GM12878 (cell line): ENCODE results near the gene CHRNG. TPM values are rescaled to one million over a fixed set of nuclear protein-coding genes. Genes with fewer than 3 reads are reported as not detected.
"Not testable (repeated sequence)": the region's sequence is repeated elsewhere in the genome, so short reads cannot be mapped to it uniquely, and the experiment has no call there.

ENCODE experiments used
- ATAC-seq: fragments of 200-7000 bp; cut with Tn5 transposase; 3 replicates; pipeline ENCODE4 v1.9.1; 2020; ENCODE audit warnings: mild to moderate bottlenecking, moderate library complexity
- BruUV-seq: library from RNA; stranded (reverse); fragments of 400-500 nt; replicated peaks from 2 replicates; lab custom pipeline; 2021; lab: Mats Ljungman, UMichigan
- CTCF ChIA-PET: fragments of 300-600 bp; sonication (Branson Sonifier 250); formaldehyde crosslinking; extraction: SDS; loops from one replicate; lab custom pipeline; 2021; ENCODE audit warnings: inconsistent platforms; lab: Yijun Ruan, JAX
- POLR2A ChIA-PET: fragments of 350-600 bp; formaldehyde crosslinking; extraction: SDS; loops from one replicate; lab custom pipeline; 2021; ENCODE audit warnings: inconsistent platforms; lab: Charles Lee
- RAD21 ChIA-PET: fragments of 300-600 bp; sonication (Branson Sonifier 250); formaldehyde crosslinking; loops from one replicate; lab custom pipeline; 2023; ENCODE audit warnings: antibody characterized with exemption; ENCODE audit not compliant: unreplicated experiment; lab: Charles Lee
- SMC1A ChIA-PET: fragments of 300-600 bp; sonication (Branson Sonifier 250); formaldehyde crosslinking; loops from one replicate; lab custom pipeline; 2023; ENCODE audit not compliant: unreplicated experiment, uncharacterized antibody; lab: Charles Lee
- DNase-seq: peaks from one replicate; pipeline ENCODE4 v3.0.0-alpha.2; 2011; ENCODE audit warnings: low read depth, low spot score
- FAIRE-seq: peaks from 3 replicates; lab custom pipeline; 2011; peaks lifted over from hg19 to GRCh38; lab: Jason Lieb, UNC
- H2AFZ ChIP-seq: 2 replicates; pipeline ENCODE4 v1.6.0; 2011; ENCODE audit warnings: low read depth, low read length, control low read depth; ENCODE audit not compliant: control insufficient read depth
- H3K27ac ChIP-seq: 2 replicates; pipeline ENCODE4 v1.5.1; 2011; ENCODE audit warnings: control low read depth; ENCODE audit not compliant: control insufficient read depth, insufficient read depth
- H3K27me3 ChIP-seq, 2 experiments: replicated peaks in 1 of 2; 2 replicates each; pipeline versions ENCODE4 v1.6.0 to v1.6.1; 2011; ENCODE audit warnings: low read length in 1 of 2; ENCODE audit not compliant: control insufficient read depth in 2 of 2, insufficient read depth in 2 of 2
- H3K36me3 ChIP-seq, 2 experiments: 2 replicates each; pipeline ENCODE4 v1.5.1; 2011; ENCODE audit warnings: low read length in 1 of 2; ENCODE audit not compliant: control insufficient read depth in 2 of 2, insufficient read depth in 2 of 2
- H3K4me1 ChIP-seq: 2 replicates; pipeline ENCODE4 v1.6.1; 2011; ENCODE audit warnings: mild to moderate bottlenecking, low read length, moderate library complexity, mixed read lengths; ENCODE audit not compliant: control insufficient read depth, insufficient read depth
- H3K4me2 ChIP-seq: 2 replicates; pipeline ENCODE4 v1.6.0; 2011; ENCODE audit warnings: control low read depth; ENCODE audit not compliant: control insufficient read depth, insufficient read depth
- H3K4me3 ChIP-seq: fragments of 200-600 bp; sonication (generic); 2 replicates; pipeline ENCODE4 v1.5.1; 2016
- H3K79me2 ChIP-seq: 2 replicates; pipeline ENCODE4 v1.6.0; 2011; ENCODE audit warnings: low read length; ENCODE audit not compliant: control insufficient read depth, insufficient read depth
- H3K9ac ChIP-seq: 2 replicates; pipeline ENCODE4 v1.8.0; 2011; ENCODE audit warnings: low read length, control low read depth, mixed read lengths; ENCODE audit not compliant: control insufficient read depth, insufficient read depth
- H3K9me3 ChIP-seq: replicated peaks from 3 replicates; pipeline ENCODE4 v1.5.1; 2011; ENCODE audit warnings: mild to moderate bottlenecking, low read length; ENCODE audit not compliant: control insufficient read depth, insufficient read depth
- H4K20me1 ChIP-seq: 2 replicates; pipeline ENCODE4 v1.6.0; 2011; ENCODE audit not compliant: control insufficient read depth, insufficient read depth
- CBX5 ChIP-seq: sonication (generic); IDR thresholded peaks from 2 replicates; pipeline ENCODE4 v1.6.1; 2016; ENCODE audit warnings: low read depth, moderate library complexity, mild to moderate bottlenecking, inconsistent platforms
- EP300 ChIP-seq, 2 experiments: fragments of 150-350 bp in 1 of 2; IDR thresholded peaks; 2 replicates each; pipeline ENCODE4 v1.6.1; 2011 to 2012; ENCODE audit warnings: low read depth in 2 of 2, low read length in 2 of 2, borderline replicate concordance in 1 of 2, improper control_type of control experiment in 1 of 2, inconsistent platforms in 1 of 2; ENCODE audit not compliant: control insufficient read depth in 1 of 2
- IRF4 ChIP-seq: IDR thresholded peaks from 2 replicates; pipeline ENCODE4 v1.6.1; 2011; ENCODE audit warnings: low read depth, low read length
- MTA2 ChIP-seq: fragments of 450-650 bp; IDR thresholded peaks from 2 replicates; pipeline ENCODE4 v1.6.1; 2016; ENCODE audit warnings: low read depth, mild to moderate bottlenecking, moderate library complexity
- MYC ChIP-seq: IDR thresholded peaks from 2 replicates; pipeline ENCODE4 v1.6.1; 2011; ENCODE audit warnings: mild to moderate bottlenecking, low read length, moderate library complexity, inconsistent platforms; ENCODE audit not compliant: insufficient read depth, insufficient replicate concordance, insufficient read length, severe bottlenecking
- POLR2A ChIP-seq: IDR thresholded peaks from 2 replicates; pipeline ENCODE4 v1.6.1; 2011; ENCODE audit warnings: low read depth, mild to moderate bottlenecking, low read length
- RB1 ChIP-seq: fragments of 450-650 bp; formaldehyde crosslinking; IDR thresholded peaks from 2 replicates; pipeline ENCODE4 v1.6.1; 2017; ENCODE audit warnings: mild to moderate bottlenecking, borderline replicate concordance
- RCOR1 ChIP-seq: conservative IDR thresholded peaks from 2 replicates; pipeline ENCODE4 v1.6.1; 2012; ENCODE audit warnings: low read depth, low read length, improper control_type of control experiment
- SP1 ChIP-seq: IDR thresholded peaks from one replicate; pipeline ENCODE4 v1.6.1; 2011; ENCODE audit warnings: low read depth, low read length
- SRF ChIP-seq, 2 experiments: IDR thresholded peaks; 2 replicates each; pipeline ENCODE4 v1.6.1; 2011; ENCODE audit warnings: low read depth in 2 of 2, low read length in 2 of 2, mild to moderate bottlenecking in 1 of 2, moderate library complexity in 1 of 2
- STAT1 ChIP-seq: fragments of 450-650 bp; conservative IDR thresholded peaks from 2 replicates; pipeline ENCODE4 v1.6.1; 2014; ENCODE audit warnings: antibody characterized with exemption, mild to moderate bottlenecking
- SUPT20H ChIP-seq: IDR thresholded peaks from 2 replicates; pipeline ENCODE4 v1.6.1; 2011; ENCODE audit warnings: low read depth, mild to moderate bottlenecking, low read length, moderate library complexity, borderline replicate concordance; ENCODE audit not compliant: control insufficient read depth
- TAF1 ChIP-seq: IDR thresholded peaks from 2 replicates; pipeline ENCODE4 v1.6.1; 2011; ENCODE audit warnings: mild to moderate bottlenecking, low read depth, low read length, borderline replicate concordance
- USF1 ChIP-seq: IDR thresholded peaks from 2 replicates; pipeline ENCODE4 v1.6.1; 2011; ENCODE audit warnings: borderline replicate concordance, low read depth, mild to moderate bottlenecking, moderate library complexity, mixed read lengths, low read length; ENCODE audit not compliant: insufficient read depth; ENCODE audit errors: extremely low read length
- USF2 ChIP-seq: IDR thresholded peaks from 2 replicates; pipeline ENCODE4 v1.6.1; 2011; ENCODE audit warnings: low read depth, low read length, improper control_type of control experiment, borderline replicate concordance
- ZNF274 ChIP-seq: IDR thresholded peaks from one replicate; pipeline ENCODE4 v1.8.0; 2011; ENCODE audit not compliant: insufficient read length, insufficient read depth
- WGBS: methylation state at CpG from one replicate; pipeline ENCODE4 v1.1.6; 2016; ENCODE audit warnings: low lambda C conversion rate; ENCODE audit not compliant: insufficient replicate concordance, insufficient coverage; ENCODE audit errors: missing lambda C conversion rate; 5-methylcytosine and 5-hydroxymethylcytosine counted together
- in situ Hi-C: fragments of 300-500 bp; cut with MboI; formaldehyde crosslinking; loops from 9 replicates; pipeline ENCODE4 v1.14.3; 2018; ENCODE audit warnings: mixed read lengths
- intact Hi-C: fragments of 100-400 bp; cut with micrococcal nuclease; formaldehyde crosslinking; loops from one replicate; pipeline ENCODE4 v1.14.2; 2022; ENCODE audit not compliant: unreplicated experiment
- polyA plus RNA-seq, 11 experiments: library from polyadenylated mRNA; depleted of rRNA in 4 of 11; unstranded in 6 of 11; stranded (reverse) in 5 of 11; fragments of >200 nt; fragmentation: Nextera tagmentation in 4 of 11; fragmentation: Illumina TruSeq in 1 of 11; extraction: Ambion mirVana in 4 of 11; extraction: Trizol in 1 of 11; gene quantifications; 1 replicate in 1 of 11; 2 replicates in 10 of 11; pipeline versions ENCODE4 v1.2.1 to v1.2.3, GENCODE V29; 2011 to 2016; ENCODE audit warnings: inconsistent platforms in 2 of 11, missing spikeins in 2 of 11, low read depth in 1 of 11
- total RNA-seq, 4 experiments: library from RNA; depleted of rRNA in 3 of 4; stranded (reverse); fragments of >200 nt in 3 of 4; fragmentation: Illumina TruSeq in 1 of 4; extraction: Trizol in 1 of 4; gene quantifications; 2 replicates each; pipeline versions ENCODE4 v1.2.1 to v1.2.3, GENCODE V29; 2013 to 2021

Gene CHRNG
- total and polyA plus RNA-seq, 10 of the 15 experiments (the other 5 are each of a cell fraction or from before 2014, with no cell fraction given) = 0.17 TPM; not detected in 9

- H3K79me2 ChIP-seq, H4K20me1 ChIP-seq, H3K4me1 ChIP-seq, POLR2A ChIA-PET, RAD21 ChIA-PET, H3K27me3 ChIP-seq, H3K36me3 ChIP-seq, BruUV-seq, FAIRE-seq, intact Hi-C loops, H2AFZ ChIP-seq, in situ Hi-C loops, DNase-seq, H3K4me3 ChIP-seq, SMC1A ChIA-PET, H3K27ac ChIP-seq, H3K9me3 ChIP-seq, ATAC-seq, H3K4me2 ChIP-seq, H3K9ac ChIP-seq: not testable (repeated sequence)
- CTCF ChIA-PET = interaction anchor here (1.1 kb wide), 1 partner anchor 11 kb away, joined by 3 read pairs; no protein-coding TSS in a partner anchor
- WGBS = 69% methylated on average over 7 of the region's 7 CpGs
Measured at GRCh38 chr2:232532821-232533220, 6.7 kb upstream of the CHRNG start.

- H3K27me3 ChIP-seq = no peaks in the 10 kb centered on the region
- CTCF ChIA-PET = no interaction called here
- TF ChIP-seq SUPT20H = no peak
- TF ChIP-seq USF1 = no peak
- TF ChIP-seq STAT1 = no peak
- no peak for TF ChIP-seq RB1
- no peak for TF ChIP-seq IRF4
- TF ChIP-seq USF2 = no peak
- TF ChIP-seq POLR2A = no peak
- TF ChIP-seq RCOR1 = no peak
- no peak for TF ChIP-seq CBX5
- TF ChIP-seq SRF (IDR thresholded peaks at IDR 0.05; ENCODE audit: low read depth in 2 of 2, low read length in 2 of 2) = no peak
- no peak for TF ChIP-seq TAF1
- no peak for TF ChIP-seq MYC
- no peak for TF ChIP-seq ZNF274
- no peak for TF ChIP-seq SP1
- TF ChIP-seq EP300 (IDR thresholded peaks at IDR 0.05; ENCODE audit: borderline replicate concordance in 1 of 2, control insufficient read depth in 1 of 2, low read depth in 2 of 2, low read length in 2 of 2) = no peak
- no peak for TF ChIP-seq MTA2
Measured at GRCh38 chr2:232533944-232534710, 5.4 kb upstream of the CHRNG start.

More at GRCh38 chr2:232533944-232534710, 5.4 kb upstream of the CHRNG start:
- intact Hi-C loops = no loop called here
- in situ Hi-C loops = no loop called here
- H3K9me3 ChIP-seq = peaks cover 6% of the 10 kb centered on the region; the same call in 2 of the 3 replicates
- no peaks in the 10 kb centered on the region for H4K20me1 ChIP-seq
- no TSS peak for BruUV-seq
- POLR2A ChIA-PET = no interaction called here
- H3K79me2 ChIP-seq = no peaks in the 10 kb centered on the region
- DNase-seq (no peak), FAIRE-seq (no peak), ATAC-seq (no peak)
- WGBS = 38% methylated on average over 13 of the region's 13 CpGs
- no peak overlapping the region for H3K4me2 ChIP-seq
- peaks cover under 1% of the 10 kb centered on the region; the same call in 1 of the 2 replicates for H3K4me1 ChIP-seq
- H3K27ac ChIP-seq = no peak overlapping the region
- no peak overlapping the region for H3K9ac ChIP-seq
- no peak overlapping the region for H2AFZ ChIP-seq
- RAD21 ChIA-PET = no interaction called here
- SMC1A ChIA-PET = no interaction called here
- no peak overlapping the region for H3K4me3 ChIP-seq
- no peaks in the 10 kb centered on the region for H3K36me3 ChIP-seq
